SK-N-SH treated with all-trans-retinoic acid at 6 μM for 48 hours (cell line): ENCODE results near the gene KLHL6.
"Not testable (repeated sequence)": the region's sequence is repeated elsewhere in the genome, so short reads cannot be mapped to it uniquely, and the experiment has no call there.

Experiments
- ATAC-seq: fragments of 200-7000 bp; cut with Tn5 transposase; 3 replicates; pipeline ENCODE4 v1.9.1; 2020; ENCODE audit warnings: mild to moderate bottlenecking, moderate library complexity
- ARNTL ChIP-seq: fragments of 450-650 bp; formaldehyde crosslinking; IDR thresholded peaks from 2 replicates; pipeline ENCODE4 v1.5.0; 2020; ENCODE audit warnings: low read depth, mild to moderate bottlenecking, moderate library complexity, borderline replicate concordance
- BACH2 ChIP-seq: fragments of 250-450 bp; sonication (Bioruptor Pico); IDR thresholded peaks from 2 replicates; pipeline ENCODE4 v1.9.0; 2021; ENCODE audit warnings: mild to moderate bottlenecking, borderline replicate concordance
- CREB5 ChIP-seq: fragments of 250-450 bp; sonication (Bioruptor Pico); IDR thresholded peaks from 2 replicates; pipeline ENCODE4 v1.5.1; 2020; ENCODE audit warnings: low read depth, mild to moderate bottlenecking, moderate library complexity
- CSDC2 ChIP-seq: fragments of 250-450 bp; sonication (Bioruptor Pico); IDR thresholded peaks from 2 replicates; pipeline ENCODE4 v1.5.0; 2020; ENCODE audit warnings: mild to moderate bottlenecking, moderate library complexity
- CSRNP3 ChIP-seq: fragments of 250-450 bp; sonication (Bioruptor Pico); IDR thresholded peaks from 2 replicates; pipeline ENCODE4 v1.5.1; 2021; ENCODE audit warnings: mild to moderate bottlenecking, moderate library complexity
- GLIS3 ChIP-seq: fragments of 250-450 bp; sonication (Bioruptor Pico); IDR thresholded peaks from 2 replicates; pipeline ENCODE4 v1.5.0; 2020; ENCODE audit warnings: mild to moderate bottlenecking, moderate library complexity
- ISL1 ChIP-seq: fragments of 250-450 bp; sonication (Bioruptor Pico); IDR thresholded peaks from 2 replicates; pipeline ENCODE4 v2.1.2; 2022; ENCODE audit warnings: mild to moderate bottlenecking, moderate library complexity
- OSR1 ChIP-seq: fragments of 250-450 bp; sonication (Bioruptor Pico); IDR thresholded peaks from 2 replicates; pipeline ENCODE4 v1.8.0; 2022; ENCODE audit warnings: moderate library complexity, mild to moderate bottlenecking, inconsistent platforms
- PATZ1 ChIP-seq: fragments of 250-450 bp; sonication (Bioruptor Pico); IDR thresholded peaks from 2 replicates; pipeline ENCODE4 v1.8.0; 2020; ENCODE audit warnings: mild to moderate bottlenecking, moderate library complexity, borderline replicate concordance
- POU6F1 ChIP-seq: fragments of 250-450 bp; sonication (Bioruptor Pico); IDR thresholded peaks from 2 replicates; pipeline ENCODE4 v1.8.0; 2021; ENCODE audit warnings: low read depth, mild to moderate bottlenecking, moderate library complexity, borderline replicate concordance
- PPARA ChIP-seq: fragments of 250-450 bp; sonication (Bioruptor Pico); IDR thresholded peaks from 2 replicates; pipeline ENCODE4 v1.5.0; 2020; ENCODE audit warnings: mild to moderate bottlenecking, borderline replicate concordance
- RARB ChIP-seq: fragments of 250-450 bp; sonication (Bioruptor Pico); IDR thresholded peaks from 2 replicates; pipeline ENCODE4 v1.8.0; 2021; ENCODE audit warnings: mild to moderate bottlenecking, moderate library complexity
- SNAI2 ChIP-seq: fragments of 250-450 bp; sonication (Bioruptor Pico); IDR thresholded peaks from 2 replicates; pipeline ENCODE4 v1.5.0; 2020; ENCODE audit warnings: mild to moderate bottlenecking, moderate library complexity
- TCF4 ChIP-seq: fragments of 250-450 bp; sonication (Bioruptor Pico); IDR thresholded peaks from 2 replicates; pipeline ENCODE4 v1.8.0; 2021; ENCODE audit warnings: mild to moderate bottlenecking, moderate library complexity, borderline replicate concordance
- TOX ChIP-seq: fragments of 250-450 bp; sonication (Bioruptor Pico); IDR thresholded peaks from 2 replicates; pipeline ENCODE4 v1.8.0; 2021; ENCODE audit warnings: mild to moderate bottlenecking, moderate library complexity, borderline replicate concordance
- TSHZ2 ChIP-seq: fragments of 250-450 bp; sonication (Bioruptor Pico); IDR thresholded peaks from 2 replicates; pipeline ENCODE4 v1.5.0; 2020; ENCODE audit warnings: mild to moderate bottlenecking, moderate library complexity
- ZC3H10 ChIP-seq: fragments of 250-450 bp; sonication (Bioruptor Pico); IDR thresholded peaks from 2 replicates; pipeline ENCODE4 v1.5.1; 2021; ENCODE audit warnings: mild to moderate bottlenecking, moderate library complexity
- ZFP3 ChIP-seq: fragments of 250-450 bp; sonication (Bioruptor Pico); IDR thresholded peaks from 2 replicates; pipeline ENCODE4 v1.5.0; 2020; ENCODE audit warnings: mild to moderate bottlenecking, moderate library complexity
- ZFP30 ChIP-seq: fragments of 450-650 bp; formaldehyde crosslinking; IDR thresholded peaks from 2 replicates; pipeline ENCODE4 v1.5.0; 2022; ENCODE audit warnings: mild to moderate bottlenecking, moderate library complexity
- ZNF565 ChIP-seq: fragments of 450-650 bp; formaldehyde crosslinking; conservative IDR thresholded peaks from 2 replicates; pipeline ENCODE4 v1.5.0; 2020; ENCODE audit warnings: low read depth, mild to moderate bottlenecking, moderate library complexity
- ZNF70 ChIP-seq: fragments of 450-650 bp; formaldehyde crosslinking; IDR thresholded peaks from 2 replicates; pipeline ENCODE4 v1.5.0; 2020; ENCODE audit warnings: mild to moderate bottlenecking, moderate library complexity
- ZNF8 ChIP-seq: fragments of 450-650 bp; formaldehyde crosslinking; IDR thresholded peaks from 2 replicates; pipeline ENCODE4 v1.5.0; 2020; ENCODE audit warnings: mild to moderate bottlenecking, moderate library complexity

KLHL6 gene

GRCh38 chr3:183529185-183529584, 26.3 kb downstream of the KLHL6 start:
- no peak for TF ChIP-seq POU6F1 (CRISPR knock-in tag)
- TF ChIP-seq PPARA (CRISPR knock-in tag) = no peak
- no peak for TF ChIP-seq ZFP3 (CRISPR knock-in tag)
- TF ChIP-seq ZNF565 = no peak
- TF ChIP-seq TCF4 (CRISPR knock-in tag) = no peak
- no peak for TF ChIP-seq ISL1 (CRISPR knock-in tag)
- TF ChIP-seq ZNF70 (CRISPR knock-in tag) = no peak
- TF ChIP-seq BACH2 (CRISPR knock-in tag) = no peak
- no peak for TF ChIP-seq TOX (CRISPR knock-in tag)
- TF ChIP-seq PATZ1 (CRISPR knock-in tag) = no peak
- no peak for TF ChIP-seq TSHZ2 (CRISPR knock-in tag)
- no peak for TF ChIP-seq GLIS3
- no peak for TF ChIP-seq RARB (CRISPR knock-in tag)
- no peak for TF ChIP-seq ZFP30
- TF ChIP-seq CSRNP3 (CRISPR knock-in tag) = no peak
- TF ChIP-seq ARNTL = no peak
- no peak for TF ChIP-seq CREB5 (CRISPR knock-in tag)
- TF ChIP-seq ZNF8 (CRISPR knock-in tag) = no peak
- TF ChIP-seq SNAI2 = no peak
- no peak for TF ChIP-seq OSR1 (CRISPR knock-in tag)
- ATAC-seq = no peak

GRCh38 chr3:183528758-183529157, 26.7 kb downstream of the KLHL6 start:
- ATAC-seq = not testable (repeated sequence)

- ATAC-seq = no peak
- TF ChIP-seq TOX (CRISPR knock-in tag) (no peak), PPARA (CRISPR knock-in tag) (no peak), TCF4 (CRISPR knock-in tag) (no peak), CSDC2 (CRISPR knock-in tag) (no peak), ZC3H10 (CRISPR knock-in tag) (no peak), ZFP3 (CRISPR knock-in tag) (no peak), ZNF565 (no peak), BACH2 (CRISPR knock-in tag) (no peak), POU6F1 (CRISPR knock-in tag) (no peak), ZNF70 (CRISPR knock-in tag) (no peak), GLIS3 (no peak), ZNF8 (CRISPR knock-in tag) (no peak)
Measured at GRCh38 chr3:183527428-183528379, 27.8 kb downstream of the KLHL6 start.
